HepG2 (cell line): Measurements from ENCODE around the gene CPXM1. TPM values are rescaled to one million over a fixed set of nuclear protein-coding genes. Genes with fewer than 3 reads are reported as not detected.

Experiments
- ATAC-seq: fragments of 200-7000 bp; cut with Tn5 transposase; 3 replicates; pipeline ENCODE4 v1.9.1; 2020; ENCODE audit warnings: mild to moderate bottlenecking, moderate library complexity
- BruUV-seq: library from RNA; stranded (reverse); fragments of 400-500 nt; replicated peaks from 2 replicates; lab custom pipeline; 2021; lab: Mats Ljungman, UMichigan
- CTCF ChIA-PET: fragments of 300-600 bp; formaldehyde crosslinking; extraction: SDS; loops from one replicate; lab custom pipeline; 2021; ENCODE audit warnings: low total read pairs, inconsistent platforms, low intra/inter-chr PET ratio; lab: Yijun Ruan, JAX
- POLR2A ChIA-PET: fragments of 350-600 bp; sonication (Branson Sonifier 250); formaldehyde crosslinking; loops from one replicate; lab custom pipeline; 2020; ENCODE audit warnings: antibody characterized with exemption, inconsistent platforms; lab: Yijun Ruan, JAX
- DNase-seq: peaks from one replicate; pipeline ENCODE4 v3.0.0-alpha.2; 2015; ENCODE audit warnings: low spot score
- FAIRE-seq: peaks from 3 replicates; lab custom pipeline; 2011; peaks lifted over from hg19 to GRCh38; lab: Jason Lieb, UNC
- H2AFZ ChIP-seq: one replicate; pipeline ENCODE4 v1.6.1; 2011; ENCODE audit warnings: low read length, inconsistent platforms
- H3K27ac ChIP-seq: fragments of 300-600 bp; 3 replicates; pipeline ENCODE4 v1.8.0; 2011; ENCODE audit warnings: mixed run types, mild to moderate bottlenecking, mixed read lengths, low read length, inconsistent platforms; ENCODE audit not compliant: insufficient read depth; ENCODE audit errors: extremely low read length
- H3K27me3 ChIP-seq, 2 experiments: fragments of 200-600 bp in 1 of 2; 2 replicates in 1 of 2; 3 replicates in 1 of 2; pipeline versions ENCODE4 v1.6.0 to v1.8.0; 2011; ENCODE audit warnings: low read length in 2 of 2, mild to moderate bottlenecking in 2 of 2, moderate library complexity in 2 of 2, inconsistent platforms in 1 of 2; ENCODE audit not compliant: insufficient read depth in 2 of 2, control insufficient read depth in 1 of 2
- H3K36me3 ChIP-seq, 2 experiments: fragments of 200-600 bp in 1 of 2; replicated peaks in 1 of 2; 2 replicates in 1 of 2; 3 replicates in 1 of 2; pipeline versions ENCODE4 v1.5.1 to v1.8.0; 2011; ENCODE audit warnings: low read length in 2 of 2, inconsistent platforms in 1 of 2; ENCODE audit not compliant: insufficient read depth in 2 of 2, control insufficient read depth in 1 of 2
- H3K4me1 ChIP-seq: 2 replicates; pipeline ENCODE4 v1.5.1; 2012; ENCODE audit warnings: low read length, inconsistent platforms; ENCODE audit not compliant: insufficient read depth
- H3K4me2 ChIP-seq: 2 replicates; pipeline ENCODE4 v1.6.0; 2011; ENCODE audit warnings: low read depth, low read length, inconsistent platforms
- H3K4me3 ChIP-seq, 3 experiments: fragments of 200-600 bp in 1 of 3; sonication (generic), shearing (Covaris generic) in 1 of 3; replicated peaks in 1 of 3; 2 replicates each; pipeline ENCODE4 v1.5.1; 2011 to 2016; ENCODE audit warnings: low read length in 3 of 3, inconsistent platforms in 2 of 3, low read depth in 2 of 3, mild to moderate bottlenecking in 2 of 3, control low read depth in 1 of 3, mixed read lengths in 1 of 3; ENCODE audit not compliant: insufficient read depth in 1 of 3
- H3K79me2 ChIP-seq: one replicate; pipeline ENCODE4 v1.6.1; 2011; ENCODE audit warnings: low read length, inconsistent platforms; ENCODE audit not compliant: insufficient read depth
- H3K9ac ChIP-seq: 2 replicates; pipeline ENCODE4 v1.6.0; 2011; ENCODE audit warnings: mild to moderate bottlenecking, low read depth, low read length, inconsistent platforms; ENCODE audit not compliant: insufficient read depth
- H3K9me3 ChIP-seq: 2 replicates; pipeline ENCODE4 v1.5.1; 2012; ENCODE audit warnings: mild to moderate bottlenecking, low read length
- H4K20me1 ChIP-seq: 2 replicates; pipeline ENCODE4 v1.6.0; 2011; ENCODE audit warnings: inconsistent platforms, mild to moderate bottlenecking, low read length, moderate library complexity; ENCODE audit not compliant: insufficient read depth
- BRCA1 ChIP-seq: sonication (generic); formaldehyde crosslinking; IDR thresholded peaks from 2 replicates; pipeline ENCODE4 v1.4.0; 2020; ENCODE audit warnings: missing genetic modification reagents
- MLLT10 ChIP-seq: sonication (generic); formaldehyde crosslinking; IDR thresholded peaks from 2 replicates; pipeline ENCODE4 v1.4.0; 2020; ENCODE audit warnings: missing genetic modification reagents
- ZBTB26 ChIP-seq: IDR thresholded peaks from 2 replicates; pipeline ENCODE4 v1.6.1; 2016; ENCODE audit warnings: missing compliant biosample characterization, missing genetic modification reagents, borderline replicate concordance
- ZFYVE20 ChIP-seq: sonication (generic); formaldehyde crosslinking; IDR thresholded peaks from 2 replicates; pipeline ENCODE4 v1.8.0; 2023; ENCODE audit warnings: low read depth, mild to moderate bottlenecking, moderate library complexity, missing genetic modification reagents, borderline replicate concordance
- ZNF205 ChIP-seq: IDR thresholded peaks from 2 replicates; pipeline ENCODE4 v1.6.1; 2018; ENCODE audit warnings: missing biosample characterization, missing genetic modification reagents
- ZNF577 ChIP-seq: sonication (generic); formaldehyde crosslinking; IDR thresholded peaks from 2 replicates; pipeline ENCODE4 v1.4.0; 2020; ENCODE audit warnings: mild to moderate bottlenecking, low read depth, missing genetic modification reagents, borderline replicate concordance
- ZNF772 ChIP-seq: sonication (generic); formaldehyde crosslinking; IDR thresholded peaks from 2 replicates; pipeline ENCODE4 v1.5.0; 2020; ENCODE audit warnings: mild to moderate bottlenecking, missing genetic modification reagents
- ZZZ3 ChIP-seq: sonication (generic); formaldehyde crosslinking; IDR thresholded peaks from 2 replicates; pipeline ENCODE4 v1.4.0; 2020; ENCODE audit warnings: missing genetic modification reagents, mild to moderate bottlenecking, borderline replicate concordance
- WGBS: methylation state at CpG from one replicate; pipeline ENCODE4 v1.1.6; 2017; ENCODE audit warnings: low lambda C conversion rate; 5-methylcytosine and 5-hydroxymethylcytosine counted together
- in situ Hi-C: cut with HindIII; loops from 2 replicates; pipeline ENCODE4 v1.10.0; 2017; ENCODE audit warnings: low pct_unique_long_range_greater_than_20kb; ENCODE audit not compliant: extremely low pct_ligation_motif_present
- intact Hi-C: fragments of 100-400 bp; cut with micrococcal nuclease; formaldehyde crosslinking; loops from one replicate; pipeline ENCODE4 v1.10.0; 2022; ENCODE audit not compliant: unreplicated experiment
- polyA plus RNA-seq, 8 experiments: library from polyadenylated mRNA; depleted of rRNA in 3 of 8; stranded (reverse) in 7 of 8; unstranded in 1 of 8; fragments of >200 nt; fragmentation: Illumina TruSeq in 4 of 8; extraction: Trizol in 4 of 8; gene quantifications; 2 replicates each; pipeline versions ENCODE4 v1.2.1 to v1.2.3, GENCODE V29; 2011 to 2016; ENCODE audit warnings: low read depth in 4 of 8, missing spikeins in 1 of 8, mixed read lengths in 1 of 8; ENCODE audit not compliant: insufficient read depth in 1 of 8
- total RNA-seq, 5 experiments: library from RNA; depleted of rRNA; stranded (reverse); fragments of >200 nt; fragmentation: Illumina TruSeq; extraction: Trizol; gene quantifications; 2 replicates each; pipeline ENCODE4 v1.2.3, GENCODE V29; 2016; ENCODE audit warnings: low read depth in 1 of 5
- TF ChIP-seq, protein P1 (sequence below): sonication (generic); formaldehyde crosslinking; IDR thresholded peaks from 2 replicates; pipeline ENCODE4 v1.5.0; 2020; ENCODE audit warnings: missing genetic modification reagents
- TF ChIP-seq, protein P2 (sequence below), 2 experiments: sonication (generic) in 1 of 2; formaldehyde crosslinking in 1 of 2; IDR thresholded peaks; 2 replicates each; pipeline versions ENCODE4 v1.6.1 to v1.9.0; 2014 to 2022; ENCODE audit warnings: antibody characterized with exemption in 1 of 2, borderline replicate concordance in 1 of 2, inconsistent platforms in 1 of 2, low read depth in 1 of 2, missing genetic modification reagents in 1 of 2
- TF ChIP-seq, protein P3 (sequence below): sonication (generic); formaldehyde crosslinking; IDR thresholded peaks from 2 replicates; pipeline ENCODE4 v1.9.0; 2022; ENCODE audit warnings: missing genetic modification reagents, mild to moderate bottlenecking, borderline replicate concordance

CPXM1 gene
- total and polyA plus RNA-seq, 2 of the 13 experiments (the other 11 are each of a cell fraction or from before 2014, with no cell fraction given) = 0.07 TPM; not detected in 1

DNA sequence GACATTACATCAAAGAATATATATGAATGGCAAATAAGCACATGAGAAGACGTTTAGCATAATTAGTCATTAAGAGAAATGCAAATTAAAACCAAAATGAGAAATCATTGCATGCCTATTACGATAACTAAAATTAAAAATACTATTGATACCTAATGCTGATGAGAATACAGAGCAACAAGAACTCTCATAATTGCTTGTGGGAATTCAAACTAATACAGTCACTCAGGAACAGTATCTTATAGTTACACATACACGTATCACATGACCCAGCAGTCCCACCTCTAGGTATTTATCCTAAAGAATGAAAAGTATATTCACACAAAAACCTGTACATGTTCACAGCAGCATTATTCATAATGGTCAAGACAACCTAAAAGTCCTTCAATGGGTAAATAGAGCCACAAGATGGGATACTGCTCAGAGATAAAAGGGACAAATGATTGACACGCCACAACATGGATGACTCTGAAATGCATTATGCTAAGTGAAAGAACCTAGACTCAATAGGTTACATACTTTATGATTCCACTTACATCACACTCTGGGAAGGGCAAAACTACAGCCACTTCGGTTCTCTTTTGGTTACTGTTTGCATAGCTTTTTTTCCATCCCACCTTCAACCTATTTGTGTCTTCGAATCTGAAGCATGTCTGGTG is 16.4 kb downstream of the CPXM1 start:
- Histone ChIP-seq H3K4me2 (no peak overlapping the region), H3K27me3 (peaks cover 3 to 10% of the 10 kb centered on the region in 2 experiments; a peak in 3 of 5 replicates), H3K9ac (no peak overlapping the region), H3K4me1 (no peaks in the 10 kb centered on the region), H3K9me3 (no peaks in the 10 kb centered on the region), H3K4me3 (no peak overlapping the region), H3K27ac (no peak overlapping the region), H3K79me2 (no peaks in the 10 kb centered on the region), H2AFZ (no peak overlapping the region), H3K36me3 (no peaks in the 10 kb centered on the region), H4K20me1 (no peaks in the 10 kb centered on the region)
- intact Hi-C loops (no loop called here), in situ Hi-C loops (no loop called here)
- DNase-seq = no peak
- 25% methylated on average over 6 of the region's 6 CpGs for WGBS
- TF ChIP-seq, protein P1, sequence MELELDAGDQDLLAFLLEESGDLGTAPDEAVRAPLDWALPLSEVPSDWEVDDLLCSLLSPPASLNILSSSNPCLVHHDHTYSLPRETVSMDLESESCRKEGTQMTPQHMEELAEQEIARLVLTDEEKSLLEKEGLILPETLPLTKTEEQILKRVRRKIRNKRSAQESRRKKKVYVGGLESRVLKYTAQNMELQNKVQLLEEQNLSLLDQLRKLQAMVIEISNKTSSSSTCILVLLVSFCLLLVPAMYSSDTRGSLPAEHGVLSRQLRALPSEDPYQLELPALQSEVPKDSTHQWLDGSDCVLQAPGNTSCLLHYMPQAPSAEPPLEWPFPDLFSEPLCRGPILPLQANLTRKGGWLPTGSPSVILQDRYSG = no peak
- TF ChIP-seq MLLT10 (CRISPR knock-in tag) (no peak), ZNF205 (CRISPR knock-in tag) (no peak), ZFYVE20 (CRISPR knock-in tag) (no peak), BRCA1 (no peak), ZBTB26 (CRISPR knock-in tag) (no peak), ZNF577 (CRISPR knock-in tag) (no peak), ZNF772 (CRISPR knock-in tag) (no peak), ZZZ3 (CRISPR knock-in tag) (no peak)
- TF ChIP-seq, protein P2, sequence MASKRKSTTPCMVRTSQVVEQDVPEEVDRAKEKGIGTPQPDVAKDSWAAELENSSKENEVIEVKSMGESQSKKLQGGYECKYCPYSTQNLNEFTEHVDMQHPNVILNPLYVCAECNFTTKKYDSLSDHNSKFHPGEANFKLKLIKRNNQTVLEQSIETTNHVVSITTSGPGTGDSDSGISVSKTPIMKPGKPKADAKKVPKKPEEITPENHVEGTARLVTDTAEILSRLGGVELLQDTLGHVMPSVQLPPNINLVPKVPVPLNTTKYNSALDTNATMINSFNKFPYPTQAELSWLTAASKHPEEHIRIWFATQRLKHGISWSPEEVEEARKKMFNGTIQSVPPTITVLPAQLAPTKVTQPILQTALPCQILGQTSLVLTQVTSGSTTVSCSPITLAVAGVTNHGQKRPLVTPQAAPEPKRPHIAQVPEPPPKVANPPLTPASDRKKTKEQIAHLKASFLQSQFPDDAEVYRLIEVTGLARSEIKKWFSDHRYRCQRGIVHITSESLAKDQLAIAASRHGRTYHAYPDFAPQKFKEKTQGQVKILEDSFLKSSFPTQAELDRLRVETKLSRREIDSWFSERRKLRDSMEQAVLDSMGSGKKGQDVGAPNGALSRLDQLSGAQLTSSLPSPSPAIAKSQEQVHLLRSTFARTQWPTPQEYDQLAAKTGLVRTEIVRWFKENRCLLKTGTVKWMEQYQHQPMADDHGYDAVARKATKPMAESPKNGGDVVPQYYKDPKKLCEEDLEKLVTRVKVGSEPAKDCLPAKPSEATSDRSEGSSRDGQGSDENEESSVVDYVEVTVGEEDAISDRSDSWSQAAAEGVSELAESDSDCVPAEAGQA (IDR thresholded peaks at IDR 0.05; ENCODE audit: low read depth) = no peak
- TF ChIP-seq, protein P2 (CRISPR knock-in tag; IDR thresholded peaks at IDR 0.05; ENCODE audit: borderline replicate concordance) = no peak
- TF ChIP-seq, protein P3, sequence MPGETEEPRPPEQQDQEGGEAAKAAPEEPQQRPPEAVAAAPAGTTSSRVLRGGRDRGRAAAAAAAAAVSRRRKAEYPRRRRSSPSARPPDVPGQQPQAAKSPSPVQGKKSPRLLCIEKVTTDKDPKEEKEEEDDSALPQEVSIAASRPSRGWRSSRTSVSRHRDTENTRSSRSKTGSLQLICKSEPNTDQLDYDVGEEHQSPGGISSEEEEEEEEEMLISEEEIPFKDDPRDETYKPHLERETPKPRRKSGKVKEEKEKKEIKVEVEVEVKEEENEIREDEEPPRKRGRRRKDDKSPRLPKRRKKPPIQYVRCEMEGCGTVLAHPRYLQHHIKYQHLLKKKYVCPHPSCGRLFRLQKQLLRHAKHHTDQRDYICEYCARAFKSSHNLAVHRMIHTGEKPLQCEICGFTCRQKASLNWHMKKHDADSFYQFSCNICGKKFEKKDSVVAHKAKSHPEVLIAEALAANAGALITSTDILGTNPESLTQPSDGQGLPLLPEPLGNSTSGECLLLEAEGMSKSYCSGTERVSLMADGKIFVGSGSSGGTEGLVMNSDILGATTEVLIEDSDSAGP (CRISPR knock-in tag) = no peak
- no peak for ATAC-seq
- no TSS peak for BruUV-seq
- POLR2A ChIA-PET = no interaction called here
- no peak for FAIRE-seq
- CTCF ChIA-PET = no interaction called here
